K562 (cell line): Measurements from ENCODE around the gene NCOA1. TPM values are rescaled to one million over a fixed set of nuclear protein-coding genes. Genes with fewer than 3 reads are reported as not detected.
A peak's percentile ranks its signal among the peaks of the same experiment; 100 is the strongest.

Source experiments
- ATAC-seq: fragments of 200-7000 bp; cut with Tn5 transposase; 3 replicates; pipeline ENCODE4 v1.9.1; 2020; ENCODE audit warnings: moderate library complexity
- BruUV-seq: library from RNA; stranded (reverse); fragments of 400-500 nt; replicated peaks from 2 replicates; lab custom pipeline; 2021; lab: Mats Ljungman, UMichigan
- CTCF ChIA-PET: fragments of 300-600 bp; formaldehyde crosslinking; extraction: SDS; loops from one replicate; lab custom pipeline; 2021; ENCODE audit warnings: low intra/inter-chr PET ratio; lab: Yijun Ruan, JAX
- POLR2A ChIA-PET: fragments of 300-600, 350-650 bp; sonication (Branson Sonifier 250); formaldehyde crosslinking; extraction: SDS; loops from one replicate; lab custom pipeline; 2021; ENCODE audit warnings: antibody characterized with exemption, inconsistent platforms; lab: Yijun Ruan, JAX
- DNase-seq, 4 experiments: peaks; one replicate each; pipeline versions ENCODE4 v3.0.0 to v3.0.0-alpha.2; 2011 to 2018; ENCODE audit warnings: low spot score in 3 of 4, mixed read lengths in 3 of 4; ENCODE audit errors: extremely low read depth in 1 of 4
- FAIRE-seq: peaks from 2 replicates; lab custom pipeline; 2011; peaks lifted over from hg19 to GRCh38; lab: Jason Lieb, UNC
- H2AFZ ChIP-seq: 2 replicates; pipeline ENCODE4 v1.6.0; 2011; ENCODE audit warnings: low read depth, low read length, control low read depth, inconsistent platforms
- H3K27ac ChIP-seq: fragments of 200-600 bp; 3 replicates; pipeline ENCODE4 v1.8.0; 2011; ENCODE audit warnings: low read depth, mild to moderate bottlenecking, control low read depth, inconsistent platforms, low read length, moderate library complexity, mixed read lengths; ENCODE audit errors: extremely low read depth
- H3K27me3 ChIP-seq, 2 experiments: fragments of 300-600 bp in 1 of 2; 2 replicates in 1 of 2; 3 replicates in 1 of 2; pipeline versions ENCODE4 v1.6.0 to v1.8.0; 2011; ENCODE audit warnings: inconsistent platforms in 2 of 2, low read length in 2 of 2, mild to moderate bottlenecking in 1 of 2, mixed read lengths in 1 of 2, moderate library complexity in 1 of 2; ENCODE audit not compliant: control insufficient read depth in 2 of 2, insufficient read depth in 2 of 2
- H3K36me3 ChIP-seq: fragments of 300-600 bp; 3 replicates; pipeline ENCODE4 v1.8.0; 2011; ENCODE audit warnings: mild to moderate bottlenecking, low read length, inconsistent platforms; ENCODE audit not compliant: control insufficient read depth, insufficient read depth
- H3K4me1 ChIP-seq, 2 experiments: fragments of 200-600 bp in 1 of 2; replicated peaks in 1 of 2; 2 replicates in 1 of 2; 3 replicates in 1 of 2; pipeline versions ENCODE4 v1.5.1 to v1.8.0; 2011; ENCODE audit warnings: inconsistent platforms in 2 of 2, low read length in 2 of 2, mild to moderate bottlenecking in 1 of 2, mixed read lengths in 1 of 2, moderate library complexity in 1 of 2; ENCODE audit not compliant: control insufficient read depth in 2 of 2, insufficient read depth in 2 of 2
- H3K4me2 ChIP-seq: 2 replicates; pipeline ENCODE4 v1.6.1; 2011; ENCODE audit warnings: low read length, control low read depth, inconsistent platforms, mixed read lengths; ENCODE audit not compliant: insufficient read depth
- H3K4me3 ChIP-seq: fragments of 200-600 bp; sonication (generic), shearing (Covaris generic); 2 replicates; pipeline ENCODE4 v1.5.1; 2016; ENCODE audit warnings: control low read depth, inconsistent platforms
- H3K79me2 ChIP-seq: fragments of 200-600 bp; 3 replicates; pipeline ENCODE4 v1.8.0; 2011; ENCODE audit warnings: low read length, inconsistent platforms; ENCODE audit not compliant: control insufficient read depth, insufficient read depth
- H3K9ac ChIP-seq, 2 experiments: 2 replicates each; pipeline versions ENCODE4 v1.6.0 to v1.6.1; 2011; ENCODE audit warnings: low read depth in 2 of 2, low read length in 2 of 2, control low read depth in 1 of 2, inconsistent platforms in 1 of 2, mild to moderate bottlenecking in 1 of 2, mixed read lengths in 1 of 2; ENCODE audit not compliant: insufficient read depth in 1 of 2
- H3K9me1 ChIP-seq: one replicate; pipeline ENCODE4 v1.6.0; 2011; ENCODE audit warnings: inconsistent platforms, mild to moderate bottlenecking, low read length, moderate library complexity; ENCODE audit not compliant: control insufficient read depth, insufficient read depth
- H3K9me3 ChIP-seq: replicated peaks from 2 replicates; pipeline ENCODE4 v1.5.1; 2011; ENCODE audit warnings: low read depth, low read length, inconsistent platforms; ENCODE audit not compliant: control insufficient read depth, insufficient read depth
- H4K20me1 ChIP-seq: replicated peaks from 2 replicates; pipeline ENCODE4 v1.6.1; 2011; ENCODE audit warnings: low read length, inconsistent platforms, mixed read lengths; ENCODE audit not compliant: control insufficient read depth, insufficient read depth
- ARID1B ChIP-seq: fragments of 450-650 bp; IDR thresholded peaks from 2 replicates; pipeline ENCODE4 v1.6.1; 2016; ENCODE audit warnings: antibody characterized with exemption, mild to moderate bottlenecking, inconsistent platforms
- BACH1 ChIP-seq: fragments of 200-800 bp; sonication (Bioruptor generic); IDR thresholded peaks from 2 replicates; pipeline ENCODE4 v1.6.1; 2016; ENCODE audit warnings: missing genetic modification characterization, missing compliant biosample characterization
- CBX8 ChIP-seq: fragments of 200-600 bp; sonication (generic); IDR thresholded peaks from 2 replicates; pipeline ENCODE4 v1.6.1; 2012; ENCODE audit warnings: borderline replicate concordance, mixed run types, low read depth, mild to moderate bottlenecking, moderate library complexity, mixed read lengths, low read length, control low read depth, inconsistent platforms; ENCODE audit not compliant: poor library complexity, severe bottlenecking; ENCODE audit errors: extremely low read depth
- NCOA2 ChIP-seq, 2 experiments: fragments of 450-650 bp; IDR thresholded peaks; 2 replicates each; pipeline ENCODE4 v1.6.1; 2018; ENCODE audit warnings: mild to moderate bottlenecking in 2 of 2, moderate library complexity in 1 of 2; ENCODE audit not compliant: partially characterized antibody in 2 of 2
- NCOA4 ChIP-seq: fragments of 450-650 bp; IDR thresholded peaks from 2 replicates; pipeline ENCODE4 v1.6.1; 2018; ENCODE audit warnings: mild to moderate bottlenecking; ENCODE audit not compliant: partially characterized antibody
- OTX1 ChIP-seq: fragments of 450-650 bp; formaldehyde crosslinking; IDR thresholded peaks from 2 replicates; pipeline ENCODE4 v1.4.0; 2022; ENCODE audit warnings: mild to moderate bottlenecking
- POLR2H ChIP-seq: IDR thresholded peaks from 2 replicates; pipeline ENCODE4 v1.6.1; 2016; ENCODE audit warnings: missing genetic modification characterization, low read depth, mild to moderate bottlenecking, control low read depth, missing compliant biosample characterization, moderate library complexity
- UBTF ChIP-seq, 2 experiments: IDR thresholded peaks; 2 replicates each; pipeline ENCODE4 v1.6.1; 2012; ENCODE audit warnings: improper control_type of control experiment in 2 of 2, low read depth in 2 of 2, low read length in 2 of 2, borderline replicate concordance in 1 of 2
- XRCC5 ChIP-seq: fragments of 200-400 bp; formaldehyde crosslinking; IDR thresholded peaks from 2 replicates; pipeline ENCODE4 v1.6.1; 2017; ENCODE audit warnings: low read depth, mild to moderate bottlenecking, low read length
- ZNF512 ChIP-seq: IDR thresholded peaks from 2 replicates; pipeline ENCODE4 v1.6.1; 2016; ENCODE audit warnings: missing genetic modification characterization, missing compliant biosample characterization
- ZNF778 ChIP-seq: fragments of 450-650 bp; formaldehyde crosslinking; IDR thresholded peaks from 2 replicates; pipeline ENCODE4 v1.4.0; 2020; ENCODE audit warnings: mild to moderate bottlenecking, moderate library complexity
- WGBS: fragments of 100-300 bp; shearing (Covaris generic); methylation state at CpG from one replicate; pipeline ENCODE4 v1.1.6; 2016; ENCODE audit warnings: low coverage, mixed read lengths; ENCODE audit not compliant: insufficient coverage; ENCODE audit errors: missing lambda C conversion rate; 5-methylcytosine and 5-hydroxymethylcytosine counted together
- in situ Hi-C: fragments of 300-500 bp; cut with MboI; formaldehyde crosslinking; loops from 4 replicates; pipeline ENCODE4 v1.15.0; 2018; ENCODE audit warnings: inconsistent platforms, mixed read lengths
- intact Hi-C: fragments of 100-400 bp; cut with micrococcal nuclease; formaldehyde crosslinking; loops from 2 replicates; pipeline ENCODE4 v1.14.2; 2022
- polyA plus RNA-seq, 8 experiments: library from polyadenylated mRNA; depleted of rRNA in 4 of 8; stranded (reverse) in 5 of 8; unstranded in 3 of 8; fragments of >200 nt; fragmentation: Nextera tagmentation in 2 of 8; fragmentation: Illumina TruSeq in 1 of 8; extraction: Ambion mirVana in 2 of 8; extraction: Trizol in 1 of 8; gene quantifications; 2 replicates each; pipeline versions ENCODE4 v1.2.1 to v1.2.3, GENCODE V29; 2011 to 2014; ENCODE audit warnings: inconsistent platforms in 1 of 8, missing spikeins in 1 of 8
- total RNA-seq, 7 experiments: library from RNA; depleted of rRNA in 6 of 7; stranded (reverse); fragments of >200 nt in 6 of 7; fragmentation: Illumina TruSeq in 2 of 7; extraction: Trizol in 2 of 7; gene quantifications; 2 replicates each; pipeline versions ENCODE4 v1.2.1 to v1.2.3, GENCODE V29; 2011 to 2021; ENCODE audit warnings: low replicate concordance in 1 of 7

Gene NCOA1
- total and polyA plus RNA-seq, 9 of the 15 experiments (the other 6 are each of a cell fraction or from before 2014, with no cell fraction given) = 4.9 to 25.7 (median 17.0) TPM

- intact Hi-C loops (no loop called here), in situ Hi-C loops (no loop called here)
- ChIA-PET POLR2A (interaction anchor here (0.5 kb wide), 1 partner anchor 416 kb away, joined by 3 read pairs; no protein-coding TSS in a partner anchor), CTCF (no interaction called here)
- H3K9me3 ChIP-seq = no peaks in the 10 kb centered on the region
- no peaks in the 10 kb centered on the region for H3K79me2 ChIP-seq
- no peaks in the 10 kb centered on the region for H4K20me1 ChIP-seq
- H2AFZ ChIP-seq = no peak overlapping the region
- WGBS = 74% methylated on average over 4 of the region's 6 CpGs
- H3K9ac ChIP-seq = no peak overlapping the region
- H3K36me3 ChIP-seq = peaks cover 29% of the 10 kb centered on the region
- no peak overlapping the region for H3K27ac ChIP-seq
- ATAC-seq = no peak
- H3K9me1 ChIP-seq = no peaks in the 10 kb centered on the region
- no peak overlapping the region for H3K4me2 ChIP-seq
- no TSS peak for BruUV-seq
- DNase-seq = no peak
- H3K4me3 ChIP-seq = no peak overlapping the region
- peaks cover 0 to 7% of the 10 kb centered on the region in 2 experiments; a peak in 2 of 5 replicates for H3K4me1 ChIP-seq
- TF ChIP-seq OTX1 (CRISPR knock-in tag) (0 out of 2 replicates have a peak, but pooled peaks have one; percentile 48), NCOA4 (no peak)
- no peaks in the 10 kb centered on the region for H3K27me3 ChIP-seq
- no peak for FAIRE-seq
Measured at GRCh38 chr2:24766609-24767008, 275.6 kb downstream of the NCOA1 start.

DNA sequence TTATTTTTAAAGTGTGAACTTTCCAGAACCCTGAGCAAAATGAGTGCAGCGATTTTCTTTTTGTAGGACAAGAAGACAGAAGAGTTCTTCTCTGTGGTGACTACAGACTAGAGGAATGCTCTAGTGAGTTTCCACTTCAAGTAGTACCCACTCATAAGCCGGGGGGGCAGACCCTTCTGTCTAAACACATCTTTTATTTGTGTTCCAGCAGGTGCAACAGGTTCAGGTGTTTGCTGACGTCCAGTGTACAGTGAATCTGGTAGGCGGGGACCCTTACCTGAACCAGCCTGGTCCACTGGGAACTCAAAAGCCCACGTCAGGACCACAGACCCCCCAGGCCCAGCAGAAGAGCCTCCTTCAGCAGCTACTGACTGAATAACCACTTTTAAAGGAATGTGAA, 277.0 kb downstream of the NCOA1 start:
- Histone ChIP-seq H3K4me1 (peaks cover 0 to 7% of the 10 kb centered on the region in 2 experiments; a peak in 2 of 5 replicates), H3K9me1 (no peaks in the 10 kb centered on the region), H3K27ac (no peak overlapping the region), H3K36me3 (peaks cover 21% of the 10 kb centered on the region), H2AFZ (no peak overlapping the region), H4K20me1 (no peaks in the 10 kb centered on the region), H3K9ac (no peak overlapping the region), H3K27me3 (no peaks in the 10 kb centered on the region), H3K4me3 (no peak overlapping the region), H3K79me2 (no peaks in the 10 kb centered on the region), H3K4me2 (no peak overlapping the region), H3K9me3 (no peaks in the 10 kb centered on the region)
- CTCF ChIA-PET = no interaction called here
- ATAC-seq (no peak), FAIRE-seq (no peak), DNase-seq (no peak)
- in situ Hi-C loops (no loop called here), intact Hi-C loops (no loop called here)
- 71% methylated on average over 5 of the region's 5 CpGs for WGBS
- POLR2A ChIA-PET = no interaction called here
- TF ChIP-seq POLR2H (tag) (no peak), CBX8 (no peak), ZNF512 (tag) (no peak), ZNF778 (CRISPR knock-in tag) (no peak), BACH1 (tag) (no peak), UBTF (IDR thresholded peaks at IDR 0.05; ENCODE audit: borderline replicate concordance in 1 of 2, low read depth in 2 of 2, low read length in 2 of 2) (no peak), NCOA2 (IDR thresholded peaks at IDR 0.05; ENCODE audit: partially characterized antibody in 2 of 2) (no peak), ARID1B (no peak), XRCC5 (no peak)
- no TSS peak for BruUV-seq
